H1 (cell line): ENCODE data around the gene NALF2. TPM values are rescaled to one million over a fixed set of nuclear protein-coding genes. Genes with fewer than 3 reads are reported as not detected.

Source experiments
- CTCF ChIA-PET: fragments of 300-600 bp; sonication (Branson Sonifier 250); formaldehyde crosslinking; loops from one replicate; lab custom pipeline; 2021; ENCODE audit not compliant: partially characterized antibody; lab: Charles Lee
- POLR2A ChIA-PET: fragments of 300-600 bp; sonication (Branson Sonifier 250); formaldehyde crosslinking; loops from one replicate; lab custom pipeline; 2021; ENCODE audit warnings: inconsistent platforms; ENCODE audit not compliant: partially characterized antibody; lab: Charles Lee
- DNase-seq, 2 experiments: peaks; one replicate each; pipeline versions ENCODE4 v3.0.0 to v3.0.0-alpha.2; 2010 to 2022; ENCODE audit warnings: low spot score in 2 of 2, low read depth in 1 of 2, mixed read lengths in 1 of 2
- FAIRE-seq: peaks from 2 replicates; lab custom pipeline; 2011; peaks lifted over from hg19 to GRCh38; lab: Jason Lieb, UNC
- H2AFZ ChIP-seq: 2 replicates; pipeline ENCODE4 v1.8.1; 2012; ENCODE audit warnings: low read length, inconsistent platforms
- H2AK5ac ChIP-seq: 2 replicates; pipeline ENCODE4 v1.6.1; 2013; ENCODE audit warnings: low read depth, low read length
- H2BK120ac ChIP-seq: replicated peaks from 2 replicates; pipeline ENCODE3; 2013; ENCODE audit warnings: low read depth, low read length, inconsistent platforms
- H2BK12ac ChIP-seq: 2 replicates; pipeline ENCODE4 v1.6.1; 2013; ENCODE audit warnings: low read depth, low read length
- H2BK15ac ChIP-seq: 2 replicates; pipeline ENCODE4 v1.6.1; 2013; ENCODE audit warnings: low read length
- H2BK20ac ChIP-seq: 2 replicates; pipeline ENCODE4 v1.6.1; 2013; ENCODE audit warnings: low read length
- H2BK5ac ChIP-seq: 2 replicates; pipeline ENCODE4 v1.6.1; 2013; ENCODE audit warnings: low read depth, low read length
- H3K14ac ChIP-seq: 2 replicates; pipeline ENCODE4 v1.6.1; 2013; ENCODE audit warnings: inconsistent platforms; ENCODE audit not compliant: insufficient read length
- H3K18ac ChIP-seq: 2 replicates; pipeline ENCODE4 v1.6.1; 2013; ENCODE audit warnings: low read length; ENCODE audit errors: extremely low read depth
- H3K23ac ChIP-seq: 2 replicates; pipeline ENCODE4 v1.6.1; 2013; ENCODE audit warnings: inconsistent platforms; ENCODE audit not compliant: insufficient read length
- H3K23me2 ChIP-seq: 2 replicates; pipeline ENCODE4 v1.6.1; 2013; ENCODE audit warnings: low read depth, low read length
- H3K27ac ChIP-seq: 2 replicates; pipeline ENCODE4 v1.6.1; 2011; ENCODE audit warnings: low read depth, low read length, inconsistent platforms
- H3K27me3 ChIP-seq, 4 experiments: replicated peaks in 1 of 4; 1 replicate in 1 of 4; 2 replicates in 3 of 4; pipeline versions ENCODE4 v1.6.1 to v1.8.1; 2011 to 2013; ENCODE audit warnings: low read length in 3 of 4, mild to moderate bottlenecking in 3 of 4, inconsistent platforms in 2 of 4, mixed read lengths in 2 of 4, moderate library complexity in 1 of 4; ENCODE audit not compliant: control insufficient read depth in 3 of 4, insufficient read depth in 3 of 4; ENCODE audit errors: extremely low read depth in 1 of 4
- H3K36me3 ChIP-seq, 4 experiments: 2 replicates each; pipeline versions ENCODE4 v1.6.1 to v1.8.1; 2011 to 2013; ENCODE audit warnings: mild to moderate bottlenecking in 4 of 4, low read length in 3 of 4, moderate library complexity in 2 of 4, control low read depth in 1 of 4, inconsistent platforms in 1 of 4; ENCODE audit not compliant: insufficient read depth in 4 of 4, control insufficient read depth in 2 of 4
- H3K4ac ChIP-seq: replicated peaks from 2 replicates; pipeline ENCODE3; 2013; ENCODE audit warnings: low read length, low read depth, mixed read lengths, inconsistent platforms; ENCODE audit not compliant: insufficient read length
- H3K4me1 ChIP-seq, 4 experiments: replicated peaks in 1 of 4; 1 replicate in 1 of 4; 2 replicates in 3 of 4; pipeline versions ENCODE4 v1.6.1 to v1.8.1; 2011 to 2013; ENCODE audit warnings: low read length in 3 of 4, inconsistent platforms in 2 of 4, mixed read lengths in 1 of 4; ENCODE audit not compliant: insufficient read depth in 4 of 4, control insufficient read depth in 3 of 4
- H3K4me2 ChIP-seq, 2 experiments: 2 replicates each; pipeline versions ENCODE4 v1.6.1 to v1.8.1; 2011 to 2013; ENCODE audit warnings: low read depth in 2 of 2, low read length in 2 of 2, control low read depth in 1 of 2, inconsistent platforms in 1 of 2, mild to moderate bottlenecking in 1 of 2; ENCODE audit not compliant: insufficient read depth in 1 of 2
- H3K4me3 ChIP-seq, 4 experiments: fragments of 200-600, 300-600 bp in 1 of 4; sonication (generic), shearing (Covaris generic), sonication (Bioruptor Twin) in 1 of 4; 2 replicates each; pipeline versions ENCODE4 v1.5.1 to v1.8.1; 2011 to 2016; ENCODE audit warnings: low read length in 4 of 4, low read depth in 3 of 4, control low read depth in 2 of 4, inconsistent platforms in 2 of 4, mild to moderate bottlenecking in 2 of 4, mixed read lengths in 1 of 4, moderate library complexity in 1 of 4; ENCODE audit not compliant: insufficient read depth in 2 of 4; ENCODE audit errors: extremely low read depth in 1 of 4
- H3K56ac ChIP-seq: replicated peaks from 2 replicates; pipeline ENCODE3; 2013; ENCODE audit warnings: low read depth, mild to moderate bottlenecking, mixed read lengths, low read length, inconsistent platforms; ENCODE audit not compliant: insufficient read length
- H3K79me1 ChIP-seq: 2 replicates; pipeline ENCODE4 v1.6.1; 2013; ENCODE audit warnings: low read depth, low read length, control low read depth
- H3K79me2 ChIP-seq, 2 experiments: 2 replicates each; pipeline versions ENCODE4 v1.6.1 to v1.8.1; 2012 to 2013; ENCODE audit warnings: low read length in 2 of 2, mild to moderate bottlenecking in 2 of 2, inconsistent platforms in 1 of 2; ENCODE audit not compliant: insufficient read depth in 2 of 2, control insufficient read depth in 1 of 2
- H3K9ac ChIP-seq, 4 experiments: replicated peaks in 1 of 4; 1 replicate in 1 of 4; 2 replicates in 3 of 4; pipeline versions ENCODE4 v1.6.1 to v1.8.1; 2011 to 2013; ENCODE audit warnings: low read depth in 3 of 4, low read length in 3 of 4, control low read depth in 2 of 4, mild to moderate bottlenecking in 2 of 4, moderate library complexity in 2 of 4, inconsistent platforms in 1 of 4; ENCODE audit errors: extremely low read depth in 1 of 4
- H3K9me3 ChIP-seq, 2 experiments: 2 replicates each; pipeline versions ENCODE4 v1.6.1 to v1.8.1; 2012 to 2013; ENCODE audit warnings: mild to moderate bottlenecking in 2 of 2, moderate library complexity in 2 of 2, control low read depth in 1 of 2, inconsistent platforms in 1 of 2, low read depth in 1 of 2, low read length in 1 of 2, mixed read lengths in 1 of 2; ENCODE audit not compliant: insufficient read depth in 2 of 2
- H4K20me1 ChIP-seq, 2 experiments: replicated peaks in 1 of 2; 2 replicates each; pipeline versions ENCODE3 to v1.8.1; 2011 to 2013; ENCODE audit warnings: inconsistent platforms in 2 of 2, low read length in 2 of 2, mild to moderate bottlenecking in 1 of 2; ENCODE audit not compliant: insufficient read depth in 2 of 2, control insufficient read depth in 1 of 2
- H4K5ac ChIP-seq: 2 replicates; pipeline ENCODE4 v1.6.1; 2013; ENCODE audit warnings: low read length, low read depth, mixed read lengths, inconsistent platforms; ENCODE audit not compliant: insufficient read length
- H4K8ac ChIP-seq: 2 replicates; pipeline ENCODE4 v1.8.0; 2013; ENCODE audit warnings: mild to moderate bottlenecking, moderate library complexity, low read length, inconsistent platforms; ENCODE audit not compliant: insufficient read depth; ENCODE audit errors: extremely low read depth
- H4K91ac ChIP-seq: replicated peaks from 2 replicates; pipeline ENCODE3; 2013; ENCODE audit warnings: low read length, mixed read lengths, inconsistent platforms; ENCODE audit not compliant: insufficient read length
- CHD2 ChIP-seq: IDR thresholded peaks from 2 replicates; pipeline ENCODE4 v1.6.1; 2012; ENCODE audit warnings: low read length, improper control_type of control experiment
- EGR1 ChIP-seq: IDR thresholded peaks from 2 replicates; pipeline ENCODE4 v1.6.1; 2011; ENCODE audit warnings: low read depth, low read length, borderline replicate concordance
- GTF2F1 ChIP-seq: IDR thresholded peaks from 2 replicates; pipeline ENCODE4 v1.6.1; 2012; ENCODE audit warnings: low read depth, low read length, improper control_type of control experiment, borderline replicate concordance
- HDAC6 ChIP-seq: IDR thresholded peaks from one replicate; pipeline ENCODE4 v1.7.1; 2012; ENCODE audit warnings: low read depth, mild to moderate bottlenecking, inconsistent platforms, low read length, moderate library complexity
- KDM1A ChIP-seq: fragments of 200-600, 300-600 bp; sonication (generic); IDR thresholded peaks from 2 replicates; pipeline ENCODE4 v1.7.1; 2016; ENCODE audit warnings: mild to moderate bottlenecking, low read length, borderline replicate concordance
- MAFK ChIP-seq: IDR thresholded peaks from 2 replicates; pipeline ENCODE4 v1.6.1; 2012; ENCODE audit warnings: low read depth, mild to moderate bottlenecking, improper control_type of control experiment, low read length
- MAX ChIP-seq: IDR thresholded peaks from 2 replicates; pipeline ENCODE4 v1.6.1; 2012; ENCODE audit warnings: inconsistent platforms
- PHF8 ChIP-seq: fragments of 200-600 bp; sonication (generic); conservative IDR thresholded peaks from 2 replicates; pipeline ENCODE4 v1.7.1; 2012; ENCODE audit warnings: low read depth, mild to moderate bottlenecking, inconsistent platforms, low read length, moderate library complexity
- RFX5 ChIP-seq: IDR thresholded peaks from 2 replicates; pipeline ENCODE4 v1.6.1; 2011; ENCODE audit warnings: low read depth, low read length, improper control_type of control experiment, borderline replicate concordance
- RXRA ChIP-seq: IDR thresholded peaks from 2 replicates; pipeline ENCODE4 v1.6.1; 2011; ENCODE audit warnings: low read depth, mild to moderate bottlenecking, low read length, moderate library complexity; ENCODE audit not compliant: insufficient read depth
- SP1 ChIP-seq: IDR thresholded peaks from 2 replicates; pipeline ENCODE4 v1.6.1; 2011; ENCODE audit warnings: low read depth, low read length
- SP2 ChIP-seq: IDR thresholded peaks from 2 replicates; pipeline ENCODE4 v1.6.1; 2012; ENCODE audit warnings: mild to moderate bottlenecking, low read length, inconsistent platforms
- TBP ChIP-seq: IDR thresholded peaks from 2 replicates; pipeline ENCODE4 v1.6.1; 2011; ENCODE audit warnings: low read depth, low read length, improper control_type of control experiment
- TEAD4 ChIP-seq: IDR thresholded peaks from 2 replicates; pipeline ENCODE4 v1.6.1; 2012; ENCODE audit warnings: low read depth, low read length, inconsistent platforms, mixed read lengths
- YY1 ChIP-seq: IDR thresholded peaks from 2 replicates; pipeline ENCODE4 v1.6.1; 2011; ENCODE audit warnings: low read depth, mild to moderate bottlenecking, low read length
- WGBS, 2 experiments: shearing (Covaris generic) in 1 of 2; methylation state at CpG; one replicate each; pipeline versions ENCODE4 v1.1.6 to v1.1.7; 2013 to 2015; ENCODE audit warnings: low lambda C conversion rate in 2 of 2, mixed read lengths in 2 of 2, inconsistent platforms in 1 of 2, low coverage in 1 of 2, missing lambda C conversion rate in 1 of 2; ENCODE audit not compliant: insufficient replicate concordance in 2 of 2, insufficient coverage in 1 of 2, insufficient read length in 1 of 2; ENCODE audit errors: extremely low coverage in 1 of 2, missing lambda C conversion rate in 1 of 2; 5-methylcytosine and 5-hydroxymethylcytosine counted together
- polyA plus RNA-seq, 7 experiments: library from polyadenylated mRNA; depleted of rRNA in 3 of 7; stranded (reverse) in 5 of 7; unstranded in 2 of 7; fragments of >200 nt in 5 of 7; fragments of 200-250 nt in 2 of 7; gene quantifications; 1 replicate in 5 of 7; 2 replicates in 1 of 7; 4 replicates in 1 of 7; pipeline versions ENCODE4 v1.2.1 to v1.2.3, GENCODE V29; 2011 to 2013; ENCODE audit warnings: missing spikeins in 2 of 7, mixed read lengths in 2 of 7
- total RNA-seq: library from RNA; stranded (reverse); fragmentation: NEBNext Ultra II Directional; extraction: Animal tissue kit (Norgen Biotek cat#: 25700); gene quantifications from 2 replicates; pipeline ENCODE4 v1.2.1, GENCODE V29; 2021

The NALF2 gene
- total and polyA plus RNA-seq, 2 of the 8 experiments (the other 6 are each of a cell fraction or from before 2014, with no cell fraction given): 7.5 to 15.6 TPM

- Histone ChIP-seq H3K27me3 (peaks cover 0 to 13% (median 5%) of the 10 kb centered on the region in 4 experiments; a peak in 6 of 7 replicates), H3K4me3 (no peak overlapping the region), H3K4me2 (peak overlapping the region in 1 of 2 experiments; percentile 21; a peak in 1 of 4 replicates), H4K8ac (no peak overlapping the region), H4K5ac (no peak overlapping the region), H3K56ac (no peak overlapping the region), H3K9me3 (no peaks in the 10 kb centered on the region), H3K79me2 (no peaks in the 10 kb centered on the region; a peak in 1 of 4 replicates), H4K20me1 (peaks cover 2 to 4% of the 10 kb centered on the region in 2 experiments), H3K79me1 (no peaks in the 10 kb centered on the region), H2BK5ac (no peak overlapping the region), H2AK5ac (no peak overlapping the region), H2AFZ (peak overlapping the region; percentile 70; the same call in 1 of the 2 replicates), H3K14ac (no peak overlapping the region), H3K23ac (no peak overlapping the region), H3K36me3 (no peaks in the 10 kb centered on the region), H2BK120ac (no peak overlapping the region), H3K23me2 (peaks cover 6% of the 10 kb centered on the region; the same call in 1 of the 2 replicates), H3K4ac (no peak overlapping the region), H3K18ac (no peak overlapping the region; the same call in 1 of the 2 replicates), H3K27ac (no peak overlapping the region), H2BK12ac (0 out of 2 replicates have a peak overlapping the region, but pooled peaks have one; percentile 27), H2BK15ac (no peak overlapping the region), H2BK20ac (no peak overlapping the region), H3K9ac (no peak overlapping the region), H4K91ac (no peak overlapping the region), H3K4me1 (peaks cover 0 to 11% (median 6%) of the 10 kb centered on the region in 4 experiments; a peak in 5 of 7 replicates)
- DNase-seq (peak in 1 of 2 experiments; percentile 65), FAIRE-seq (peak; percentile 81)
- ChIA-PET CTCF (interaction anchor here (0.5 to 3.1 kb wide), 3 partner anchors 8 to 743 kb away, joined by 3 to 16 read pairs (median 3); no protein-coding TSS in a partner anchor), POLR2A (no interaction called here)
- WGBS, 2 experiments: 43% methylated on average over 3 of the region's 3 CpGs; no CpG with 5 or more reads in 1 of the 2 experiments
- TF ChIP-seq MAX (no peak), MAFK (no peak), CHD2 (peak; percentile 79), HDAC6 (no peak), GTF2F1 (no peak), PHF8 (no peak), RFX5 (no peak), SP1 (peak; percentile 95), TEAD4 (no peak), EGR1 (no peak), KDM1A (no peak), RXRA (no peak), SP2 (peak; percentile 39), TBP (no peak), YY1 (no peak)
These were observed 2.7 kb upstream of the NALF2 start for GRCh38 chrX:69501429-69501828.
